Activated CD4-positive, CD25-positive, alpha-beta regulatory T cell treated with anti-CD3 and anti-CD28 coated beads, Interleukin-2, amount 50 U/mL, for 16 hours (primary cell): ENCODE results near the gene AFF3.
"Not testable (repeated sequence)": the region's sequence is repeated elsewhere in the genome, so short reads cannot be mapped to it uniquely, and the experiment has no call there.

Source experiments
- DNase-seq: peaks from one replicate; pipeline ENCODE4 v3.0.0-alpha.2; 2020; ENCODE audit warnings: low read depth, low spot score

Gene AFF3

DNA sequence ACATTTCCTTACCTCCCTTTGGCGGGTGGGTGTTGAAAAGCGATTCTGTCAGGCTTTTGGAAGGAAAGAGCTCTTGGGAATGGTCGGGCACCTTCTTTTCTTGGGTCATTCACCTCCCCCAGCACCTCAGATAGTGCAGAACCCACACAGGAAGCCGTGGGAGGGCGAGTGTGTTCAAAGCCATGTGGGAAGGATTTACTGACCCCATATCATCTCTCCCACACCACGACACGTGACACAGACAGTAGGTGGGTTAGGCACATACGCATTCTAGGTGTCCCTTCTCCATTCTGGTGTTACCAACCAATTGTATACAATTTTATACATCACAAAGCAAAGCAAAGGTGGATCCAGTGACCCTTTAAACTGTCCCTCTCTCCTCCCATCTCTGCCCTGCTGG, 388.9 kb downstream of the AFF3 start:
- no peak for DNase-seq

DNA sequence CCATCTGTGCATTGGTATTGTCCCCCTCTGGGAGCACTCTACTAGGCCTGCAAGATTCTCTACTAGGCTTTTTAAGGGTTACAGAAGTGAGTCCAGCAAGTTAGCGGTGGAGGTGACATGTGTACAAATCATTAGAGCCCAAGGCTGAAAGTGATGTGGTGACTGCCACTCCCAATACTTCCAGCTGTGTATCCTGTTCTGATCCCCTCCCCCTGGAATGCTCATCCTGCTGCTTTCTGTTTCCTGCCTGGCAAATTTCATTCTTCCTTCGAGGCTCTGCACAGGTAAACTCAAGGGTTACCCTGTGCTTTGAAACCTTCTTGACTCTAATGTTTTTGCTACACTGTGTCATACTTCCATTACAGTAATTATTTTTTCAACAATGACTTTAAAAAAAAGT, 394.0 kb downstream of the AFF3 start:
- no peak for DNase-seq

DNA sequence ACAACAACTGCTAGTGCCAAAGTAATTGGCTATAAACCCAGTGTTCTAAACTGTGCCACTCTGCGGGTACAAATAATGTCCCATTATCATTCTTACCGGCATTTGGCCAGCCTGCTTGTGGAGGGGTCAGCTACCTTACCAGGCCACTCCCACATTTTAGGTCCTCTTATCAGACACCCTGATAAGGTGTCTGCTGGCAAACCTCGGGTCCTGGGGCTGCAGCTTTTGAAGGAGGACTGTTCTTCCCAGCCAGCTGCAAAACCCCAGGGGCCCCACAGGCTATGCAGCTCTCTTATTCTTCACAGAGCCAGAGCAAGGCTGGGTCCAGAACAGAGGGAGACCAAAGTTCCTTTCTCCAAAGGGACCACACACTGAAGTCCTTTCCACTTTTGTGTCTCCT, 394.5 kb downstream of the AFF3 start:
- no peak for DNase-seq

DNA sequence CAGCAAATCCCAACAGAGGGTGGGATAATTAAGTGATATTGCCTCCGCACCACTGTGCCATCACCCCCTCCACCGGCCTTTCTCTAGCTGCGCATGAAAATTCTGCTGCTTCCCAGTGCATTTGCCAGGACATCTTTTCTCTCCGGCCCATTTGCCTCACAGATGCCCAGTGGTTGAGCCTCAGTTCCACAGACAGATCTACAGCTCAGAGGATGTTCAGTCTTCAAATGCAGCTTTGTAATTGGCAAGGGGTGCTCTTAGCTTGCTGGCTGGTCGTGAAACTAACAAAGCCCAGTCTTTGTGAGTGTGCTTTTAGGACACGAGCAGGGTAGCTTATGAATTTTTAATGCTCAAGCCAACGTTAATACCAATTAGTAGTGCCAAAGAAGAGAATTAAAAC, 399.2 kb downstream of the AFF3 start:
- no peak for DNase-seq

DNA sequence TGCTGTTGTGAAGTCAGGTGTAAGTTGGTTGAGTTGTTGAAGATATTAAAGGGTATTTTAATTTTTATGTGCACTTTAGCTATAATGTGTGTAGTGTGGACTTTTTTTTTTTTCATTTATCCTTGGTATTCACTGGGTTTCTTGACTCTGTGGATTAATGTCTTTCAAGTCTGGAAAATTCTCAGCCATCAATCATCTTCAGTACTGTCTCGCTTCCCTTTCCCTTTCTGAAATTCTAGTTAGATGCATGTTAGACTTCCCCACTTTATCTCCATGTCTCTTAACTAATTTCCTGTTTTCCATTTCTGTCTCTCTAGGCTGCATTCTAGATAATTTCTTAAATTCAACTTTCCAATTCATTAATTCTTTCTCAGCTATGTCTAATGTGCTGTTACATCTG, 404.9 kb downstream of the AFF3 start:
- DNase-seq, result no peak

DNA sequence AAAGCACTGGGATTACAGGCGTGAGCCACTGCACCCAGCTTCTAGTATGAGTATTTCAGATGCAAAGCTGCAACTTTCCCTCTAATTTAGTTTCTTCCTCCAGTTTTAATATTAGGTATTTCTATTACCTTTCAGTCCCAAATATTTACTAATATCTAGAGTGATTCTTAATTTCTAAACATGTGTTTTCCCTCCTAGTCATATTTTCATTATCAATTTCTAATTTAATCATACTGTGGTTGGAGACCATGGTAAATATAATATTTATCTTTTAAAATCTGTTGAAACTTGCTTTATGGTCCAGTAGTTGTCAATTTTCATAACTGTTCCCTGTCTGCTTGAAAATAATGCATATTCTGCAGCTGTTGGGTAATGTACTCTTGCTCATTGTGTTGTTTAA, 406.6 kb downstream of the AFF3 start:
- no peak for DNase-seq

DNA sequence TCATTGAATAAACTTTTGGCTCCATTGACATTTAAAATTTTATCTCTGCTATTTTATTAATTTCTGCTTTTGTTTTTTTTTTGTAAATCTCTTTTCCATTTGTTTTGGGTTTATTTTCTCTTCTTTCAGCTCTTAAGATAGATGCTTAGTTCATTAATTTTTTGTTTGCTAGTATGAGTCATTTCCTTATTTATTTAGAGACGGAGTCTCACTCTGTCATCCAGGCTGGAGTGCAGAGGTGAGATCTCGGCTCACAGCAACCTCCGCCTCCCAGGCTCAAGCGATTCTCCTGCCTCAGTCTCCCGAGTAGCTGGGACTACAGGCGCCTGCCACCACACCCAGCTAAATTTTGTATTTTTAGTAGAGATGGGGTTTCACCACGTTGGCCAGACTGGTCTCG, 407.1 kb downstream of the AFF3 start:
- not testable (repeated sequence) for DNase-seq

DNA sequence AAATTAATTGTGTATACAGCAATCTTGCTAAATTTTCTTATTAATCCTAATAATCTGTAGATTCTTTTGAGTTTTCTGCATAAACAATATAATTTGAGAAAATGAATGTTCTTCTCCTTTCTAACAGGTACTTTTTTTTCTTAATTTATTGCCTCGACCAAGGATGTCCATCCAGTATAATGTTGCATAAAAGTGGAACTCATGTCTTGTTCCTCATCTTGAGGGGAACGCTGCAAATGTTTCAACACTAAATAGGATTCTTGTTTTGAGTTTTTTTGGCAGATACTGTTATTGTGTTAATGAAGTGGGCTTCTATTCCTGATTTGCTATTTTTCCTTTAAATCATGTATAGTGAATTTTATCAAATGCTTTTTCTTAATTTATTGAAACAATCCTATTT, 408.2 kb downstream of the AFF3 start:
- no peak for DNase-seq

DNA sequence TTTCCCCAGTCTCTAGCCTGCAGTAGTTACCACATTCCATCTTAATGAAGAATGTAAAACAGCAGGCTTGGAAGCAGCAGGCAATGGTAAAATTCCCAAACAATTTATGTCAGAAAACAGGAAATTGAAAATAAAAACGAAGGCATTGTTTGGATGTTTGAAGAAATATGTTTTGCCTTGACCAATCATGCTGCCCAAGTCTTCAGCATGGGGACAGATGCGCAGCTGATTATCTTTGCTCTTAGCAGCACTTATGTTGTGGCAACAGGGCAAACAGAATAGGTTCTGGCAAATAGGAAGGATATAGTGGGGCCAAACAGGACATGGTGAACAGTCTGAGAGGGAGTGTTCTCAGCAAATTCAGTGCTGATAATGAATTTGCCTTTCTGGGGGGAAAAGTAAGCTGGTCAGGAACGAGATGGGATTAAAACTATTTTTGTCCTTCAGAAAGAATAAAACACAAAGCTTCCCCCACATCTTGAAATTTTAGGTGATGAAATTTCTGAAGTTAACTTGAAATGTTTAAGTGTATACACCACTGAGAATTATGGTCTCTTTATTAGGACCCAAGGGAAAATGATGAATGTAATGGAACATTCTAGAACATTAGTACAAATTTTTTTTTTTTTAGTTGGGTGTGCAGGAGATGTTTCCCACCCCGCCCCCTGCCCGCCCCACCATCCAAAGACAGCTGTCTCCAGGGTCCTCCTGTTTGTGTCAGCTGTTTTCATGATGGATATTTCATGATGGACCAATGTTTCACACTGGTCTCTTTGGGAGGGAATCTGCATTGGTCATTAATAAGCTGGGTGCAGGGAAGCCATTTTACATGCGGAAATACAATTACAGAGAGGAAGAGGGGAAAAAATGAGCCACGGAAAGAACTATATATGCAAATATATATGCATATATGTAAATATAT, 413.0 kb downstream of the AFF3 start:
- no peak for DNase-seq

DNA sequence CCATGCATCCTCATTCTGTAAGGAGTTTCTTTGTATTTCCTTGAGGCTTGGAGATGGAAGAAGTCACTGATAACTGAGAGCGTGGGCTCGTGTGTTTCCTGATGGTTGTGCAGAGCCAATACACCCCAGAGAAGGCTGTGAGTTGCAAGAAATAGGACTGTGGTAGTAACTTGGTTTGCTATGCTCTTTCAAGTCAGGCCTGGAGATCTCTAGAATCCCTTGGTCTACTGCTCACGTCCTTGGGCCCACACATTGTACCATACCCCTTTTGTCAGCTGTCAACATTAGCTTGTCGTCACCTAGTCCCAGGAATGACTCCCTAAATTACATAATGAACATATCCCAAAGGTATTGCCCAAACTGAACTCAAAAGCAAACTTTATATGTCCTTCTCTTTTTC, 414.2 kb downstream of the AFF3 start:
- DNase-seq, result no peak

DNA sequence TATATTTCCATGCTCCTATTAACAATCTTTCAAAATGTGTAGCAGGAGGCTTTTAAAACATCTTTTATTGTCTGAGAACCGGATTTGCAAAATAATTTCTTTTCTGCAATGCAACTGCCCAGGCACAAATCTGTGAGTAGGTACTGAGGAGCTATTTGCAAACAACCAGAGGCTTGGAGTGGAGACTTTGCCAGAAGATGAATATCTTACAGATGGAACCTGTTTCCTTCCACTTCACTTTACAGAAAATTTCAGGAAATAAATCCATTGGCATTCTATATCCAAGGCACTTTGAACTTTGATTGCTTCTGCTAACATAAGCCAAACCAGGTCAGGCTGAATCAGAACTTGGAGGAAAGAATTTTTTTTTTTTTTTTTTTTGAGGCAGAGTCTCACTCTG, 415.2 kb downstream of the AFF3 start:
- no peak for DNase-seq

DNA sequence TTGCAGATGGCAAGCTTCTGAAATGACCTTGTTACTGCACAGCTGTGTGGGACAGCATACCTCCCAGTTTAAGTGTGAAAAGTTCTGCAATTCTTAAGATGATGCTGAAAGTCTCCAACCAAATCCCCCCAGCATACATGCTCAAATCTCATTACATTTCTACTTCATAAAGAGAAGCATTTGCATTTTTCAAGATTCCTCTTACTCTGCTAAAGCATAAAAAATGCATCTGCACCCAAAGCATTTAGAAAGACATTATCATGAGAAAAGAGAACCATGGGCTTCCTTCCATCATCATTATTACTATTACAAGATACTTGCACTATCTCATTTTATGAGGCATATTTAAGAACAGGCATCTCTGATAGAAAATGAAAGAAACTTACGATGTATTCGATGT, 415.7 kb downstream of the AFF3 start:
- no peak for DNase-seq

DNA sequence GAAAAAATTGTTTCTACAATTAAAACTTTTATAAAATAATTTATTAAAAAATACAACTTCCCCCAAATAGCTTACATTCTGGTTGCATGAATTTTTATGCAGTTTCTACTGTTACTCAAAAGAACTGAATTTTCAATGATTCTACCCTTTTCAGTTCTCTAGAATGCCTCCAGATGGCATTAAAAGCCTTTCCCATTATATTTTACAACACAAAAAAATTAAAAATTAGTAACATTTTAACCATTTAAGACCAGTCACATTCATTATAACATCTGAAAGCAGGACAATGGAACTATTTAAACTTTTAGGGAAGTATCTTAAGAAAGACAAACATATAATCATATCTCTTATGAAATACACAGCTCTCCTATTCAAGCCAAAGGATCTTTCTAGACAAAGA, 416.6 kb downstream of the AFF3 start:
- DNase-seq, result no peak

DNA sequence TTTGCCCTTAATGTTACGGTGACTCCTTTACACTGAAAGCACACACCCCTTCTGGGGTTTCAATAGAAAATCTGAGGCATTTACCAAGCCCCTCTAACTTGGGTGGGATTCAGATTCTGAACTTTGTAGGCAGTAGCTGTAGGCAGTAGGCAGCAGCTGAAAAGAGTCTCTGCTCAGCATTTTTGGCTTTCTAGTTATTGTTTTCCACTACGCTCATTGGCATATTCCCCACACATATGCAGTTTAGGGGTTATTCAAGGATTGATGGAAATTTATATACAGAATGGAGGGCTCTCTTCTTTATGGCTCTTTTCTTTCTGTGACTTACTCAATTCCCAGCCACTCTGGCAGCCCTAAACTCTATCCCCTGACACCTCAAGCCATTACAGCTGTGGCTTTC, 419.9 kb downstream of the AFF3 start:
- DNase-seq, result no peak

DNA sequence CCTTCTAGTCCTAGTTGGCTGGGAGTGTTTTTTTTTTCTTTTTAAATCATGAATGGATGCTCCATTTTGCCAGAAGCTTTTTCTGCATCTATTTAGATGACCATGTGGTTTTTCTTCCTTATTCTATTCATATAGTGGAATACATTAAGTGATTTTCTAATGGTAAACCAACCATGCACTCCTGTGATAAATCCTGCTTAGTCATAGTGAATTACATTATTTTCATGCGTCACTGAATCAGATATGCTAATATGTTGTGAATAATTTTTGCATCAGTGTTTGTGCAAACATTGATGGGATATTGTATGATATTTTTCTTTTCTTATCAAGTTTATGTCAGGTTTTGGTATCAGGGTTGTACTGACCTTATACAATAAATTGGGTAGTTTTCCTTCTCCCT, 423.3 kb downstream of the AFF3 start:
- no peak for DNase-seq

DNA sequence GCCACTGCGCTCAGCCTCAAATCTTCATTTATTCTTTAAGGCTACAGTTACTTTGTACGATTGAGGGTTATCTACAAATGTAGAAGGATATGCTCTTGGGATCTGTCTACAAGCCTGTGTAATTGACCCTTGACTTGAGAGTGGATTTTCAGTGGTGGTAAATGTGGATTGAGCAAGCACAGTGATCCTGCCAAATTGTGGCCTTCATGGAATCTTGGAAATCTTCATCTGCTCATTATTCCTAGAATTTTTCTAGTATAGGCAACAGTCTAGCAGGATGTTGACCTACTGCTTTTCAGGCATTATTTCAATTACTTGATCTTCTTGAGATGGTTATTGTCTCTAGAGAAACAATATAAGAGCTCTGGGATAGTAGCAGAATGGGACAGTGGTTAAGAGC, 426.4 kb downstream of the AFF3 start:
- no peak for DNase-seq

DNA sequence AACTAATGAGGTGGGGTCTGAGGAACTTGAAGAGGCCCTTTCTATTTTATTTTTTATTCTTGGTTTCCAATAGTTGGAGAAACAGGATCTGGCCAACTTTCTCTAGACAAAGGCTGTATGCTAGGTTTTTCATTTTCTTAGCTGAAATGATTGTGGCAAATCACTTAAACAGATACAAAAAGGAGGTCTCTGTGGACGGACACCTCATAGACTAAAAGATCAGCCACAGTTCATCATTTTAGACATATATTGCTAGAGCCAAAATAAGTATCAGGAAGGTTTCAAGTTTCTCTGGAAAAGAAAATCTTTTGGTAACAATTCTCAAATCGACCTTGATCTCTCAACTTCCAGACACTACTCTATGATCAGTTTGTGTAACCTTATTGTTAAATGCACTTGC, 428.0 kb downstream of the AFF3 start:
- no peak for DNase-seq

DNA sequence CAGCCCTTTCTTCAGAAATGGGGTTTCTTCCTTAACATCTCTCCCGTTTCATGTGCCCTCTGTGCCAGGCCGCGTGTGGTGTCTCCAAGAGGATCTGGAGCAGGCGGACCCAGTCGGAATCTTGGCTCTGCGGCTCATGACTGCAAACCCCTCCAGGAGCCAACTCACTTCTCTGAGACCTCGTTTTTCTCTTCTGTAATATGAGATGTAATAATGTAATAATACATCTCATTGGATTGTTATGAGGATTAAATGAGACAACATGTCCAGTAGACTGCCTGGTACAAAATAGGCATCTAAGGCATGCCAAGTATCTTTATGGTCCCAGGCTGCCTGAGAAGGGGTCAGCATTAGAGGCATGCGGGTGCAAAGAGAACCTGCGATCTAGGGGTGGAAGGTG, 431.2 kb downstream of the AFF3 start:
- DNase-seq, result no peak

DNA sequence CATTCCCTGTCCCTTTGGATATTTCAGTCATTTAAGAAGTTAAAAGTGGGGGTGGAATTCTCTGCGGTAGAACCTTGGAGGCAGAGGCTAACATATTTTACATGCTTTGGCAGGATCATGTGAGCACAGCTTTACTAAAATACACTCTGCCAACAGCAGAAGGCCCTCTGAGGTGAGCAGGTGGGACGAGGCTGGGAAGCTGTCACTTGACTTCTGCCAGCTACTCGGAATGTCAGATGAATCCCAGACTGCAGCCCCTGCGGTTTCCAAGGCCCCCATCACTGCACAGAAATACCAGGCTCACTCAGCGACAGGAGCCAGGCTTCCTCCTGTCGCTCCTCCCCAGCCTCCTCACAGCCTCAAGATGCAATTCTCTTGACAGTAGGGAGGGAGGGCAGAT, 431.7 kb downstream of the AFF3 start:
- DNase-seq, result no peak

DNA sequence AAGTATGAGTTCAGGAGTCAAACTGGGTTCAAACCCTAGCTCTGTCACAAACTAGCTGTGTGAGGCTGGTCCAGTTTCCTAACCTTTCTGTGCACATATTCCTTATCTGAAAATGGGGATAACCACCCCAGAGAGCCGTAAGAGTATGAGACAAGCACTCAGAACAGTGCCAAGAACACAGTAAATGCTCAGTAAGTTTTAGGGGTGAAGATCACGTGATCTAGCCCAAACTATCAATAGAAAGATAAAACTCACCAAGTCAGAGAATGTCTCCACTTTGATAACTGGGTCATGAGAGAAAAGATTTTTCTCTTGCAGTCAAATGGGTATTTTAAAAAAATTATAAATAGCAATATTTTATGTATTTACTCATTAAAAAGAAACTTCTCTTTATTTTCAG, 433.2 kb downstream of the AFF3 start:
- no peak for DNase-seq

DNA sequence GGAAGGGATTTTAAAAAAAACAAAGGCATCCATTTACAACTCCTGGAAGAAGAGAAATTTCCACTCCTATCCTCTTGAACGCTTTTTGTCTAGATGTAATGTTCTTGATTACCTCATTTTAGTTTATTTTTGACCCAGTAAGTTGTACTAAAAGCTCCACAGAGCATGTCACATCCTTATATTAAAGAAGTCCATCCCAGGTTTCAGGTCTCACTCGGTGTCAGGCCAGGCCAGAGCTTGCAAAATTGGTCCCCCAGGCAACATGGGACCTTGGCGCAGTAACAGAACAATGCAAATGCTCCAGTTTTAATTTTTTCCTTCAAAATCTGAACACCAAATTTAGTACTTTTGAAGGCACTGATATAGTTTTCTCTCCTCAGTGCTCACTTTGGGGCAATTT, 434.2 kb downstream of the AFF3 start:
- DNase-seq, result no peak

DNA sequence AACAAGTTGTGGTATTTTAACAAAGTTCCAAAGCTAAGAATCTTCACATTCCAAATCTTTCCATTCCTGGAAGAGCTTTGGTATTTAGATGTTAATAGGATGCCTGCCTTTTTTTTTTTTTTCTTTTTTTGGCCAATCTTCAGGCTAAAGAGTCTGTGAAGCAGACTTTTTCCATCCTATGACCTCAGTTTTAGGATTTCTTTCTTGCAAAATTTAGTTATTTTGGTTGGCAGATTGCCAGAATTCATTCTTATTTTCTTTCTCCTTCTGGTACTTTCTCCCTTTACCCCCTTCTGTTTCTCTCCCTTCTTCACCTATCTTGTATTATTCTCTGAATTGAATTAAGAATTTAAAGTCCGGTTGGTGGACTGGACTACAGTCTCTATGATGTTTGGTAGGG, 434.8 kb downstream of the AFF3 start:
- DNase-seq, result no peak

DNA sequence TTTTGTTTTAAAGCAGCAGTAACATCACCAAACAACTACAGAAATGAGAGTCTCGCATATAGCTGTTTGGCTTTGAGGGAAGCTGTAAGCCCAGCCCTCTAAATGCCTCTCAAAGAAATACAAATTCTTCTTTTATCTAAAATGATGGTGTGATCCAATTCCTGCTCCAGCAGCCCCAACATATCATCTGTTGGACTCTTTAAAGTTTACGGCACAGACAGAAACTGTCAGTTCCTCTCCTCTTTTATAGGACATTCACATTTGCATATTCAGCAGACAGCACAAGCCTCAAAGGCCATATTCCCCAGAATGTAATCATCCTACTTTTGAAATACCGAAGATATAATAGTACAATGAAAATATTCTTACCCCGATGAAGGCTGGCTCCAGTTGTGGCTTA, 435.7 kb downstream of the AFF3 start:
- DNase-seq, result no peak

DNA sequence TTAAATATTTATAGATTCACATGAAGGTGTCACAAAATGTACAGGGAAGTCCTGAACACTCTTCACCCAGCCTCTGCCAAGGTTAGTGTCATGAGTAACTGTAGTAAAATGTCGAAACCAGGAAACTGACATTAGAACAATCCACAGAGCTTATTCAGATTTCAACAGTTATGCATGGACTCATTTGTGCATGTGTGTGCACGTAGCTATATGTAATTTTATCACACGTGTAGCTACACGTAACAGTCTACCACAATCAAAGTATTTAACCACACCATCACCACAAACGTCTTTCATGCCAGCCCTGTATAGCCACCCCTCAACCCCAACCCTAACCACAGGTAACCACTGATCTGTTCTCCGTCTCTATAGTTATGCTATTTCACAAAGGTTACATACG, 440.9 kb downstream of the AFF3 start:
- DNase-seq, result no peak
